HL-60 (cell line): ENCODE measurements around the gene BANF2.

Source experiments
- DNase-seq, 2 experiments: peaks; one replicate each; pipeline ENCODE4 v3.0.0-alpha.2; 2010 to 2020; ENCODE audit warnings: low read depth in 1 of 2, low spot score in 1 of 2
- H3K27ac ChIP-seq: fragments of 250-450 bp; sonication (Bioruptor Pico); replicated peaks from 2 replicates; pipeline ENCODE4 v1.5.1; 2020; ENCODE audit warnings: mild to moderate bottlenecking, moderate library complexity
- H3K27me3 ChIP-seq: fragments of 250-450 bp; sonication (Bioruptor Pico); 2 replicates; pipeline ENCODE4 v1.5.1; 2021; ENCODE audit warnings: mild to moderate bottlenecking, moderate library complexity; ENCODE audit not compliant: insufficient read depth, poor library complexity, severe bottlenecking
- H3K4me3 ChIP-seq: replicated peaks from 2 replicates; pipeline ENCODE4 v1.5.1; 2011; ENCODE audit warnings: mild to moderate bottlenecking, control low read depth, low read length; ENCODE audit not compliant: insufficient read depth
- GABPA ChIP-seq: IDR thresholded peaks from 2 replicates; pipeline ENCODE4 v1.6.1; 2012; ENCODE audit warnings: low read depth
- POLR2AphosphoS5 ChIP-seq: IDR thresholded peaks from 2 replicates; pipeline ENCODE4 v1.6.1; 2012; ENCODE audit warnings: low read depth
- SPI1 ChIP-seq: IDR thresholded peaks from 2 replicates; pipeline ENCODE4 v1.6.1; 2012; ENCODE audit warnings: low read depth, mild to moderate bottlenecking, borderline replicate concordance
- TF ChIP-seq, protein P1 (sequence below): IDR thresholded peaks from one replicate; pipeline ENCODE4 v1.5.1; 2011; ENCODE audit warnings: low read length, control low read depth, inconsistent platforms; ENCODE audit not compliant: insufficient read depth
- TF ChIP-seq, protein P2 (sequence below): IDR thresholded peaks from 2 replicates; pipeline ENCODE4 v1.6.1; 2012; ENCODE audit warnings: low read depth; ENCODE audit not compliant: insufficient replicate concordance

BANF2 gene

DNA sequence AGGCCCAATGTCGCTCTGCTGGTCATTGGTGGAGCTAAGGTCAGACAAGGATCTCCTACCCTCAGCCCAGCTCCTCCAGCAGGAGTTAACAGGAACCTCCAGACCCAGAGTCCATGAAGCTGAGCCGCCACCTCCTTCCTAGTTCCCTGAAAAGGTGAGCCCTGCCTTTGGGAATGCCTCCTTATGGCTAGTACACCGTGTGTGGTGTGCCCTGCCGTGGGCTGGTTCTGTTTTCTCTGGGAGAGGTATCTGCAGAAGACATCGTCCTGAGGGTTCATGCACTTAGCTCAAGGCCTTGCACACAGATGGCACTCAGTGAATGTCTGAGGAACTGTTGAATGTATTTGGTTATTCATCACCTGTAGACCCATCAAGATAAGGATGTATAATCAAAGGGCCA is 15.3 kb downstream of the BANF2 start:
- no peak for DNase-seq
- Histone ChIP-seq H3K27ac (no peak overlapping the region), H3K27me3 (no peaks in the 10 kb centered on the region), H3K4me3 (no peak overlapping the region)
- no peak for TF ChIP-seq SPI1
- TF ChIP-seq, protein P1, sequence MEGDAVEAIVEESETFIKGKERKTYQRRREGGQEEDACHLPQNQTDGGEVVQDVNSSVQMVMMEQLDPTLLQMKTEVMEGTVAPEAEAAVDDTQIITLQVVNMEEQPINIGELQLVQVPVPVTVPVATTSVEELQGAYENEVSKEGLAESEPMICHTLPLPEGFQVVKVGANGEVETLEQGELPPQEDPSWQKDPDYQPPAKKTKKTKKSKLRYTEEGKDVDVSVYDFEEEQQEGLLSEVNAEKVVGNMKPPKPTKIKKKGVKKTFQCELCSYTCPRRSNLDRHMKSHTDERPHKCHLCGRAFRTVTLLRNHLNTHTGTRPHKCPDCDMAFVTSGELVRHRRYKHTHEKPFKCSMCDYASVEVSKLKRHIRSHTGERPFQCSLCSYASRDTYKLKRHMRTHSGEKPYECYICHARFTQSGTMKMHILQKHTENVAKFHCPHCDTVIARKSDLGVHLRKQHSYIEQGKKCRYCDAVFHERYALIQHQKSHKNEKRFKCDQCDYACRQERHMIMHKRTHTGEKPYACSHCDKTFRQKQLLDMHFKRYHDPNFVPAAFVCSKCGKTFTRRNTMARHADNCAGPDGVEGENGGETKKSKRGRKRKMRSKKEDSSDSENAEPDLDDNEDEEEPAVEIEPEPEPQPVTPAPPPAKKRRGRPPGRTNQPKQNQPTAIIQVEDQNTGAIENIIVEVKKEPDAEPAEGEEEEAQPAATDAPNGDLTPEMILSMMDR, result no peak
- TF ChIP-seq, protein P2, sequence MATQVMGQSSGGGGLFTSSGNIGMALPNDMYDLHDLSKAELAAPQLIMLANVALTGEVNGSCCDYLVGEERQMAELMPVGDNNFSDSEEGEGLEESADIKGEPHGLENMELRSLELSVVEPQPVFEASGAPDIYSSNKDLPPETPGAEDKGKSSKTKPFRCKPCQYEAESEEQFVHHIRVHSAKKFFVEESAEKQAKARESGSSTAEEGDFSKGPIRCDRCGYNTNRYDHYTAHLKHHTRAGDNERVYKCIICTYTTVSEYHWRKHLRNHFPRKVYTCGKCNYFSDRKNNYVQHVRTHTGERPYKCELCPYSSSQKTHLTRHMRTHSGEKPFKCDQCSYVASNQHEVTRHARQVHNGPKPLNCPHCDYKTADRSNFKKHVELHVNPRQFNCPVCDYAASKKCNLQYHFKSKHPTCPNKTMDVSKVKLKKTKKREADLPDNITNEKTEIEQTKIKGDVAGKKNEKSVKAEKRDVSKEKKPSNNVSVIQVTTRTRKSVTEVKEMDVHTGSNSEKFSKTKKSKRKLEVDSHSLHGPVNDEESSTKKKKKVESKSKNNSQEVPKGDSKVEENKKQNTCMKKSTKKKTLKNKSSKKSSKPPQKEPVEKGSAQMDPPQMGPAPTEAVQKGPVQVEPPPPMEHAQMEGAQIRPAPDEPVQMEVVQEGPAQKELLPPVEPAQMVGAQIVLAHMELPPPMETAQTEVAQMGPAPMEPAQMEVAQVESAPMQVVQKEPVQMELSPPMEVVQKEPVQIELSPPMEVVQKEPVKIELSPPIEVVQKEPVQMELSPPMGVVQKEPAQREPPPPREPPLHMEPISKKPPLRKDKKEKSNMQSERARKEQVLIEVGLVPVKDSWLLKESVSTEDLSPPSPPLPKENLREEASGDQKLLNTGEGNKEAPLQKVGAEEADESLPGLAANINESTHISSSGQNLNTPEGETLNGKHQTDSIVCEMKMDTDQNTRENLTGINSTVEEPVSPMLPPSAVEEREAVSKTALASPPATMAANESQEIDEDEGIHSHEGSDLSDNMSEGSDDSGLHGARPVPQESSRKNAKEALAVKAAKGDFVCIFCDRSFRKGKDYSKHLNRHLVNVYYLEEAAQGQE, result no peak
- no peak for TF ChIP-seq POLR2AphosphoS5
- no peak for TF ChIP-seq GABPA

DNA sequence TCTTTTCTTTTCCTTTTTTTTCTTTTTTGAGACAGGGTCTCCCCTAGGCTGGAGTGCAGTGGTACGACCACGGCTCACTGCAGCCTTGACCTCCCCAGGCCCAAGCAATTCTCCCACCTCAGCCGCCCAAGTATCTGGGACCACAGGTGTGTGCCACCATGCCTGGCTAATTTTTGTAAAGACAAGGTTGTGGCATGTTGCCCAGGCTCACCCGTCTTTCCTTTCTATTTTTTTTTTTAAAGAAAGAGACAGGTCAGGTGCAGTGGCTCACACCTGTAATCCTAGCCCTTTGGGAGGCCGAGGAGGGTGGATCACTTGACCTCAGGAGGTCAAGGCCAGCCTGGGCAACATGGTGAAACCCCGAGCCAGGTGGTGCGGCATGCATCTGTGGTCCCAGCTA is 16.6 kb downstream of the BANF2 start:
- Histone ChIP-seq H3K4me3 (no peak overlapping the region), H3K27me3 (no peaks in the 10 kb centered on the region), H3K27ac (no peak overlapping the region)
- DNase-seq, result no peak
- no peak for TF ChIP-seq POLR2AphosphoS5
- no peak for TF ChIP-seq GABPA
- TF ChIP-seq SPI1, result no peak
- TF ChIP-seq, protein P2, result no peak
- TF ChIP-seq, protein P1, result no peak

DNA sequence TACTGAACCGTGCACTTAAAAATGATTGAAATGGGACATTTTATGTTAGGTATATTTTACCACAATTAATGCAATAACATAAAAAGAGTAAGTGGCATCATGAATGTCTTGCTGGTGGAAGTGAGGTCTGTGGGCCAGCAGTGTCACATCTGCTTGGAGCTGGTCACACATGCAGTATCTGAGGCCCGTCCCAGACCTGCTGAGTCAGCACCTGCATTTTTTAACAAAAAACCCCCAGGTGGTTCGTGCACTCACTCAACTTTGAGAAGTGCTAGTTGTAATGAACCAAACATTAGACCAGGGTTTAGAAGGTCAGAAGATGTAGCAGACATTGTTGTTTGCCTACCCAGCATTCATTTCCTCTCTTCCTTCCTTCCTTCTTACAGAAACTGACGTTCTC is 21.0 kb downstream of the BANF2 start:
- DNase-seq, result no peak
- H3K4me3 ChIP-seq, result no peak overlapping the region
- H3K27me3 ChIP-seq, result peaks cover 2% of the 10 kb centered on the region
- H3K27ac ChIP-seq, result no peak overlapping the region
- no peak for TF ChIP-seq SPI1
- TF ChIP-seq, protein P2, result no peak
- no peak for TF ChIP-seq GABPA
- no peak for TF ChIP-seq POLR2AphosphoS5
- TF ChIP-seq, protein P1, result no peak
